ENCODE results near the gene GUCY2C.

DNA sequence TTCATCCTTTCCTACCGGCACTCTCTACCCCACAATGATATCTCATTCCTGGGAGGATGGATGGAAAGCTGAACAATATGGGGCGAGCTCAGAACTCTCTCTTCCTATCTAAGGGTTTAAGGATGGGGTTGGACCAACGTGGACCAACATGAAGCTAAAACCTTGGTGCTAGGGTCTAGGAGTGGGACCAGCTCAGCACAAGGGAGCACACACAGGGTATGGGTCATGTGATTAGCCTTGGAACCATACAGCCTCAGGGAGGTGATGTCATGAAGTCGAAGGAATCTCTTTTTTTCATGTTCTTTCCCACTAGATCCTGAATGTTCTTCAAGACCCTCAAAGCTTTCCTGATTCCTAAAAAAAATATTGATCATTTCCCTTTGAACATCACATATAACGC is 3.3 kb downstream of the GUCY2C start:
- TF ChIP-seq, protein P1, sequence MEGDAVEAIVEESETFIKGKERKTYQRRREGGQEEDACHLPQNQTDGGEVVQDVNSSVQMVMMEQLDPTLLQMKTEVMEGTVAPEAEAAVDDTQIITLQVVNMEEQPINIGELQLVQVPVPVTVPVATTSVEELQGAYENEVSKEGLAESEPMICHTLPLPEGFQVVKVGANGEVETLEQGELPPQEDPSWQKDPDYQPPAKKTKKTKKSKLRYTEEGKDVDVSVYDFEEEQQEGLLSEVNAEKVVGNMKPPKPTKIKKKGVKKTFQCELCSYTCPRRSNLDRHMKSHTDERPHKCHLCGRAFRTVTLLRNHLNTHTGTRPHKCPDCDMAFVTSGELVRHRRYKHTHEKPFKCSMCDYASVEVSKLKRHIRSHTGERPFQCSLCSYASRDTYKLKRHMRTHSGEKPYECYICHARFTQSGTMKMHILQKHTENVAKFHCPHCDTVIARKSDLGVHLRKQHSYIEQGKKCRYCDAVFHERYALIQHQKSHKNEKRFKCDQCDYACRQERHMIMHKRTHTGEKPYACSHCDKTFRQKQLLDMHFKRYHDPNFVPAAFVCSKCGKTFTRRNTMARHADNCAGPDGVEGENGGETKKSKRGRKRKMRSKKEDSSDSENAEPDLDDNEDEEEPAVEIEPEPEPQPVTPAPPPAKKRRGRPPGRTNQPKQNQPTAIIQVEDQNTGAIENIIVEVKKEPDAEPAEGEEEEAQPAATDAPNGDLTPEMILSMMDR (IDR thresholded peaks at IDR 0.05; ENCODE audit: low read length), result no peak
- TF ChIP-seq EZH2 (IDR thresholded peaks at IDR 0.05; ENCODE audit: borderline replicate concordance, low read length), result no peak
